NCI-H2171 (cell line): ENCODE data around the gene ZDHHC11B.
A peak's percentile ranks its signal among the peaks of the same experiment; 100 is the strongest.
"Not testable (repeated sequence)": the region's sequence is repeated elsewhere in the genome, so short reads cannot be mapped to it uniquely, and the experiment has no call there.

Experiments
- DNase-seq: peaks from one replicate; lab custom pipeline; 2025; lab: John Stamatoyannopoulos, UW

The ZDHHC11B gene

GRCh38 chr5:784428-785177, at the start of gene ZDHHC11B:
TSS of gene ZDHHC11B (minus strand) at chr5:784729. CDS start at chr5:766919, 17,810 bp downstream.
- peak; percentile 88 for DNase-seq

GRCh38 chr5:834013-834412, 49.5 kb upstream of the ZDHHC11B start:
- not testable (repeated sequence) for DNase-seq

GRCh38 chr5:828194-828593, 43.7 kb upstream of the ZDHHC11B start:
- not testable (repeated sequence) for DNase-seq

GRCh38 chr5:825544-825943, 41.0 kb upstream of the ZDHHC11B start:
- DNase-seq = not testable (repeated sequence)

GRCh38 chr5:821504-821903, 37.0 kb upstream of the ZDHHC11B start:
- DNase-seq = no peak

GRCh38 chr5:820245-820644, 35.7 kb upstream of the ZDHHC11B start:
- no peak for DNase-seq

GRCh38 chr5:819078-819477, 34.5 kb upstream of the ZDHHC11B start:
- DNase-seq = no peak

- DNase-seq = peak; percentile 34
These were observed 31.6 kb upstream of the ZDHHC11B start for GRCh38 chr5:816176-816575.

- no peak for DNase-seq
These were observed 30.9 kb upstream of the ZDHHC11B start for GRCh38 chr5:815449-815848.

GRCh38 chr5:813575-813974, 29.0 kb upstream of the ZDHHC11B start:
- not testable (repeated sequence) for DNase-seq

- not testable (repeated sequence) for DNase-seq
These were observed 26.9 kb upstream of the ZDHHC11B start for GRCh38 chr5:811384-811783.

GRCh38 chr5:807719-808514, 23.4 kb upstream of the ZDHHC11B start:
- not testable (repeated sequence) for DNase-seq

GRCh38 chr5:801472-801871, 16.9 kb upstream of the ZDHHC11B start:
- no peak for DNase-seq

- DNase-seq = not testable (repeated sequence)
These were observed 16.5 kb upstream of the ZDHHC11B start for GRCh38 chr5:801055-801454.

- not testable (repeated sequence) for DNase-seq
These were observed 14.1 kb upstream of the ZDHHC11B start for GRCh38 chr5:798505-799138.

GRCh38 chr5:797986-798385, 13.5 kb upstream of the ZDHHC11B start:
- DNase-seq = not testable (repeated sequence)

GRCh38 chr5:795873-796272, 11.3 kb upstream of the ZDHHC11B start:
- not testable (repeated sequence) for DNase-seq

- not testable (repeated sequence) for DNase-seq
These were observed 10.4 kb upstream of the ZDHHC11B start for GRCh38 chr5:794948-795347.

GRCh38 chr5:788703-789102, 4.2 kb upstream of the ZDHHC11B start:
- not testable (repeated sequence) for DNase-seq

- DNase-seq = not testable (repeated sequence)
These were observed 3.3 kb upstream of the ZDHHC11B start for GRCh38 chr5:787857-788233.

GRCh38 chr5:787224-787856, 2.8 kb upstream of the ZDHHC11B start:
- not testable (repeated sequence) for DNase-seq

GRCh38 chr5:785181-785705, 714 bp upstream of the ZDHHC11B start:
- DNase-seq = not testable (repeated sequence)
